ENCODE results near the gene AKAP6.

- TF ChIP-seq SUZ12 (IDR thresholded peaks at IDR 0.05; ENCODE audit: low read length) (no peak), POLR2A (IDR thresholded peaks at IDR 0.05; ENCODE audit: control extremely low read depth in 1 of 2, low read depth in 2 of 2, low read length in 2 of 2) (no peak), TAF1 (IDR thresholded peaks at IDR 0.05; ENCODE audit: low read depth, low read length) (no peak), BRCA1 (IDR thresholded peaks at IDR 0.05; ENCODE audit: low read depth, low read length) (no peak), YY1 (IDR thresholded peaks at IDR 0.05; ENCODE audit: low read depth, low read length) (no peak), RFX5 (IDR thresholded peaks at IDR 0.05; ENCODE audit: borderline replicate concordance, low read depth, low read length) (no peak)
Observed at GRCh38 chr14:32701475-32701874, 372.4 kb downstream of the AKAP6 start.
